ENCODE data around the gene IGLL5. TPM values are rescaled to one million over a fixed set of nuclear protein-coding genes. Genes with fewer than 3 reads are reported as not detected.

The IGLL5 gene
- polyA plus RNA-seq (2013) = not detected in 2 replicates

DNA sequence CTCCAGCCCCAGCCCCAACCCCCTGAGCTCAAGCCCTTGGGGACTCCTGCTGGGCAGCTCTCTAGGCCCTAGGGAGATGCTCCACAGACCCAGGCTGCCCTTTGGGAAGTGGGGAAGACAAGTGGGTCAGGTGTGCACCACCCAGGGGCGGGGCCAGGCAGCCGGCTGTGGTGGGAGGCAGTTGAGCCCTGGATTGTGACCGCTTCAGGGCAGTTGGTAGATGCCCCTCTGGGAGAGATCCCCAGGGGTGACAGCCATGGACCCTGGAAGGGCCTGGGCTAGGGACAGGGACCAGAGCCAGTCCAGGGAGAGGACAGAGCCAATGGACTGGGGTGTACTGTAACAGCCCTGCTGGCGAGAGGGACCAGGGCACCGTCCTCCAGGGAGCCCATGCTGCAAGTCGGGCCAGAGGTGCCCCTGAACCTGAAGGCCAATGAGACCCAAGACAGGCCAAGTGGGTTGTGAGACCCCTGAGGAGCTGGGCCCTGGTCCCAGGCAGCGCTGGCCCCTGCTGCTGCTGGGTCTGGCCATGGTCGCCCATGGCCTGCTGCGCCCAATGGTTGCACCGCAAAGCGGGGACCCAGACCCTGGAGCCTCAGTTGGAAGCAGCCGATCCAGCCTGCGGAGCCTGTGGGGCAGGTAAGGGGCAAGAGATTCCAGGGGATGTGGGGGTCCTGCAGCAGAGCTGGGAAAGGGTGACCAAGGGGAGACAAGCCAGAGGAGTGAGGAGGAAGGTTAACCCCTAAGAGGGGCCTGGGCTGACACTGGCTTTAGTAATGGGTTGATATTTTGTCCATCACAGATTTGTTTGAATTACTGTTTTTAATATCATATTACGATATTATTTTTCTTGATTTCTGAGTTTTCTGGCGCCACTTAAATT, at the start of gene IGLL5:
Gene IGLL5, plus strand, starts transcription at position 196 of the 883 bp plus-strand sequence. Its CDS starts 238 bp downstream, at position 434.
- no peaks in the 10 kb centered on the region for H3K4me1 ChIP-seq (ENCODE audit: control insufficient read depth in 1 of 2, insufficient read depth in 2 of 2, low read length in 2 of 2)
- no peaks in the 10 kb centered on the region for H3K79me1 ChIP-seq (ENCODE audit: low read length)
- H3K79me2 ChIP-seq (ENCODE audit: control insufficient read depth, insufficient read depth, low read length, poor library complexity) = no peaks in the 10 kb centered on the region
- H2AK5ac ChIP-seq (ENCODE audit: low read length) = no peak within 1 kb of the TSS
- no peak within 1 kb of the TSS for H3K23ac ChIP-seq (ENCODE audit: low read length)
- H3K27me3 ChIP-seq (ENCODE audit: insufficient read depth, low read length) = no peaks in the 10 kb centered on the region
- H3K36me3 ChIP-seq (ENCODE audit: control insufficient read depth in 1 of 2, insufficient read depth in 2 of 2, low read length in 2 of 2) = no peaks in the 10 kb centered on the region
- H3K9me3 ChIP-seq (ENCODE audit: insufficient read depth, low read depth, low read length) = no peaks in the 10 kb centered on the region
- no peak within 1 kb of the TSS for H3K4me2 ChIP-seq (ENCODE audit: low read length)
- no CpG with 5 or more reads among the region's 15 CpGs for WGBS (ENCODE audit: extremely low coverage, insufficient coverage, insufficient read length)
- H3K9ac ChIP-seq (ENCODE audit: low read length) = no peak within 1 kb of the TSS
- H4K91ac ChIP-seq (ENCODE audit: low read depth, low read length) = no peak within 1 kb of the TSS
- H2AFZ ChIP-seq (ENCODE audit: insufficient read depth, low read length, poor library complexity) = no peak within 1 kb of the TSS
- no peak within 1 kb of the TSS for H3K4ac ChIP-seq (ENCODE audit: low read depth, low read length)
- no peak within 1 kb of the TSS for H2BK5ac ChIP-seq (ENCODE audit: low read depth, low read length, poor library complexity)
- H3K4me3 ChIP-seq (ENCODE audit: low read depth, low read length) = peak within 1 kb of the TSS; percentile 23
- no peak within 1 kb of the TSS for H2BK120ac ChIP-seq (ENCODE audit: insufficient read depth, low read length, poor library complexity)
- no peak for DNase-seq
- no peak within 1 kb of the TSS for H3K14ac ChIP-seq (ENCODE audit: low read length)
- H4K12ac ChIP-seq (ENCODE audit: low read depth, low read length) = no peak within 1 kb of the TSS
- no peak within 1 kb of the TSS for H2BK12ac ChIP-seq (ENCODE audit: low read length)
- no peak within 1 kb of the TSS for H4K8ac ChIP-seq (ENCODE audit: low read depth, low read length)
- no peak within 1 kb of the TSS for H3K18ac ChIP-seq (ENCODE audit: low read length)
- H3K27ac ChIP-seq (ENCODE audit: low read depth, low read length) = no peak within 1 kb of the TSS

DNA sequence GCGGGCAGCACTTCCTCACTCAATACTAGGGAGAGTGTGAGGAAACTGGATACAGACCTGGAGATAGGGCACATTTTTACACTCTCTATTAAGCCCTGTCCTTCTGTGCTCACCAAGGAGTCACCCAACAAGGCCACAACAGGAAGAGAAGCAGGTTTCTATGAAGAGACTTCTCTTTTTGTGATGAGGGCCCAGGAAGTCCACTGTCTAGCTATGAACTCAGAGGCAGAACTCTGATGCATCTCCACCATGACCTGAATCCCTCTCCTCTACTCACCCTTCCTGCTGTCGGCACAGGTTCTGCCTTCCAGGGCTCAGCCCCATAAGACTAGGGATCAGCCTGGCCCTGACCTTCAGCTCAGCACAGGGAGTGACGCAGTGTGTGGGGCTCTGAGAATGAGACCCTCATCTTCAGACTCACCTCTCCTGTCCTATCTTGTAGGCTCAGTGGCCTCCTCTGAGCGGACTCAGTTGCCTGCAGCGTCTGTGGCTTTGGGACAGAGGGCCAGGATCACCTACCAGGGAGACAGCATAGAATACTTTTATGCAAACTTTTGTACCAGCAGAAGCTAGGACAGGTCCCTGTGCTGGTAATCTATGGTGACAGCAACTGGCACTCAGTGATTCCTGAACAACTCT, 49.3 kb upstream of the IGLL5 start:
- no peak overlapping the region for H3K23ac ChIP-seq (ENCODE audit: low read length)
- H3K9ac ChIP-seq (ENCODE audit: low read length) = no peak overlapping the region
- H3K4me3 ChIP-seq (ENCODE audit: low read depth, low read length) = no peak overlapping the region
- H3K18ac ChIP-seq (ENCODE audit: low read length) = no peak overlapping the region
- no CpG with 5 or more reads among the region's 5 CpGs for WGBS (ENCODE audit: extremely low coverage, insufficient coverage, insufficient read length)
- no peak overlapping the region for H2BK120ac ChIP-seq (ENCODE audit: insufficient read depth, low read length, poor library complexity)
- no peak overlapping the region for H3K4ac ChIP-seq (ENCODE audit: low read depth, low read length)
- no peak overlapping the region for H3K4me2 ChIP-seq (ENCODE audit: low read length)
- H4K12ac ChIP-seq (ENCODE audit: low read depth, low read length) = no peak overlapping the region
- H3K27me3 ChIP-seq (ENCODE audit: insufficient read depth, low read length) = no peaks in the 10 kb centered on the region
- no peaks in the 10 kb centered on the region for H3K79me1 ChIP-seq (ENCODE audit: low read length)
- H3K14ac ChIP-seq (ENCODE audit: low read length) = no peak overlapping the region
- no peak overlapping the region for H2BK12ac ChIP-seq (ENCODE audit: low read length)
- H4K91ac ChIP-seq (ENCODE audit: low read depth, low read length) = no peak overlapping the region
- H3K36me3 ChIP-seq (ENCODE audit: control insufficient read depth in 1 of 2, insufficient read depth in 2 of 2, low read length in 2 of 2) = no peaks in the 10 kb centered on the region
- H3K79me2 ChIP-seq (ENCODE audit: control insufficient read depth, insufficient read depth, low read length, poor library complexity) = no peaks in the 10 kb centered on the region
- peaks cover 12% of the 10 kb centered on the region for H3K9me3 ChIP-seq (ENCODE audit: insufficient read depth, low read depth, low read length)
- no peak overlapping the region for H4K8ac ChIP-seq (ENCODE audit: low read depth, low read length)
- H2AK5ac ChIP-seq (ENCODE audit: low read length) = no peak overlapping the region
- H3K27ac ChIP-seq (ENCODE audit: low read depth, low read length) = no peak overlapping the region
- H2BK5ac ChIP-seq (ENCODE audit: low read depth, low read length, poor library complexity) = no peak overlapping the region
- H3K4me1 ChIP-seq (ENCODE audit: control insufficient read depth in 1 of 2, insufficient read depth in 2 of 2, low read length in 2 of 2) = no peaks in the 10 kb centered on the region
- no peak for DNase-seq
- no peak overlapping the region for H2AFZ ChIP-seq (ENCODE audit: insufficient read depth, low read length, poor library complexity)

DNA sequence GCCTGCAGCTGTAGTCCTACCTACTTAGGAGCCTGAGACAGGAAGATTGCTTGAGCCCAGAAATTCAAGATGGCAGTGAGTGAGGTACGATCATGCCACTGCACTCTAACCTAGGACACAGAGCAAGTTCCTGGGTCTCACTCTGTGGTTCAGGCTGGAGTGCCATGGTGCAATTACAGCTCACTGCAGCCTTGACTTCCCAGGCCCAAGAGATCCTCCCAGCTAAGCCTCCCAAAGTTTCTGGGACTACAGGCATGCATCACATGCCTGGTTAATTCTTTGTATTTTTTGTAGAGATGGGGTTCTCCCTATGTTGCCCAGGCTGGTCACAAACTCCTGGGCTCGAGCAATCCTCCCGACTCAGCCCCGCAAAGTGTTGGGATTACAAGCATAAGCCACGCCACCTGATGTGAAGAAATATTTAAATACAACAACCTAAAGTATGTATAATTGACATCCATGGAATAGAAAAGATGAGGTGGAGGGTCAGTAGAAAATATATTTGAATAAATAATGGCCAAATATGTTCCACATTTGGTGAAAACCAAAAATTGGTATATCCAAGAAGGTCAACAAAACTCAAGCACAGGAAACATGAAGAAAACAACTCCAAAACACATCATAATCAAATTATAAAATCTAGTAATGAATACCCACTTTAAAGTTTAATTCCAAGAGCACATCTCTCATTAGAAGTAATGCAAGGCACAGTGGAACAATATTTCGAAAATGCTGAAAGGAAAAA, 47.9 kb upstream of the IGLL5 start:
- H3K79me1 ChIP-seq (ENCODE audit: low read length) = no peaks in the 10 kb centered on the region
- no peak overlapping the region for H3K4me2 ChIP-seq (ENCODE audit: low read length)
- no peak overlapping the region for H3K4ac ChIP-seq (ENCODE audit: low read depth, low read length)
- no peaks in the 10 kb centered on the region for H3K27me3 ChIP-seq (ENCODE audit: insufficient read depth, low read length)
- H3K14ac ChIP-seq (ENCODE audit: low read length) = no peak overlapping the region
- no peak overlapping the region for H3K27ac ChIP-seq (ENCODE audit: low read depth, low read length)
- H2BK12ac ChIP-seq (ENCODE audit: low read length) = no peak overlapping the region
- H3K9me3 ChIP-seq (ENCODE audit: insufficient read depth, low read depth, low read length) = peaks cover 9% of the 10 kb centered on the region
- no peak overlapping the region for H3K9ac ChIP-seq (ENCODE audit: low read length)
- H4K91ac ChIP-seq (ENCODE audit: low read depth, low read length) = no peak overlapping the region
- H3K36me3 ChIP-seq (ENCODE audit: control insufficient read depth in 1 of 2, insufficient read depth in 2 of 2, low read length in 2 of 2) = no peaks in the 10 kb centered on the region
- no peak for DNase-seq
- H2BK120ac ChIP-seq (ENCODE audit: insufficient read depth, low read length, poor library complexity) = no peak overlapping the region
- H2AFZ ChIP-seq (ENCODE audit: insufficient read depth, low read length, poor library complexity) = no peak overlapping the region
- no peak overlapping the region for H3K4me3 ChIP-seq (ENCODE audit: low read depth, low read length)
- H4K12ac ChIP-seq (ENCODE audit: low read depth, low read length) = no peak overlapping the region
- WGBS (ENCODE audit: extremely low coverage, insufficient coverage, insufficient read length) = no CpG with 5 or more reads among the region's 6 CpGs
- no peak overlapping the region for H2BK5ac ChIP-seq (ENCODE audit: low read depth, low read length, poor library complexity)
- no peak overlapping the region for H2AK5ac ChIP-seq (ENCODE audit: low read length)
- no peaks in the 10 kb centered on the region for H3K79me2 ChIP-seq (ENCODE audit: control insufficient read depth, insufficient read depth, low read length, poor library complexity)
- no peak overlapping the region for H3K23ac ChIP-seq (ENCODE audit: low read length)
- H3K18ac ChIP-seq (ENCODE audit: low read length) = no peak overlapping the region
- H4K8ac ChIP-seq (ENCODE audit: low read depth, low read length) = no peak overlapping the region
- H3K4me1 ChIP-seq (ENCODE audit: control insufficient read depth in 1 of 2, insufficient read depth in 2 of 2, low read length in 2 of 2) = no peaks in the 10 kb centered on the region

DNA sequence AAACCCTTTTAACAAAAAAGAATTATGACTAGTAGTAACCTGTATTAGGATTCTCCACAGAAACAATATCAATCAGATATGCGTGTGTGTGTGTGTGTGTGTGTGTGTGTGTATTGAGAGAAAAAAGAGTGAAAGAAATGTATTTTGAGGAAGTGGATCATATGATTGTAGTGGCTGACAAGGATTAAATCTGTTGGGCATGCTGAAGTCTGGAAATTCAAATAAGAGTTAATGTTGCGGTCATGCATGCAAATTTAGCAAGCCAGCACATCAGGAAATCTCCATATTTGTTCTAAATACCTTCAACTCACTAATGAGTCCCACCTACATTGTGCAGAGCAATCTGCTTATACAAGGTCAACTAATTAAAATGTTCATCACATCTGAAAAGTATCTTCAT, 46.8 kb upstream of the IGLL5 start:
- no peak overlapping the region for H2BK120ac ChIP-seq (ENCODE audit: insufficient read depth, low read length, poor library complexity)
- H3K4me1 ChIP-seq (ENCODE audit: control insufficient read depth in 1 of 2, insufficient read depth in 2 of 2, low read length in 2 of 2) = no peaks in the 10 kb centered on the region
- H3K27me3 ChIP-seq (ENCODE audit: insufficient read depth, low read length) = no peaks in the 10 kb centered on the region
- H3K27ac ChIP-seq (ENCODE audit: low read depth, low read length) = no peak overlapping the region
- no peaks in the 10 kb centered on the region for H3K79me1 ChIP-seq (ENCODE audit: low read length)
- H3K9me3 ChIP-seq (ENCODE audit: insufficient read depth, low read depth, low read length) = peaks cover 8% of the 10 kb centered on the region
- H2BK12ac ChIP-seq (ENCODE audit: low read length) = no peak overlapping the region
- H3K79me2 ChIP-seq (ENCODE audit: control insufficient read depth, insufficient read depth, low read length, poor library complexity) = no peaks in the 10 kb centered on the region
- H2AFZ ChIP-seq (ENCODE audit: insufficient read depth, low read length, poor library complexity) = no peak overlapping the region
- no peak overlapping the region for H4K12ac ChIP-seq (ENCODE audit: low read depth, low read length)
- no peak overlapping the region for H3K4ac ChIP-seq (ENCODE audit: low read depth, low read length)
- no peak for DNase-seq
- no peak overlapping the region for H3K9ac ChIP-seq (ENCODE audit: low read length)
- H3K4me2 ChIP-seq (ENCODE audit: low read length) = no peak overlapping the region
- no peak overlapping the region for H3K18ac ChIP-seq (ENCODE audit: low read length)
- H3K14ac ChIP-seq (ENCODE audit: low read length) = no peak overlapping the region
- H4K8ac ChIP-seq (ENCODE audit: low read depth, low read length) = no peak overlapping the region
- no peak overlapping the region for H2AK5ac ChIP-seq (ENCODE audit: low read length)
- H3K36me3 ChIP-seq (ENCODE audit: control insufficient read depth in 1 of 2, insufficient read depth in 2 of 2, low read length in 2 of 2) = no peaks in the 10 kb centered on the region
- WGBS (ENCODE audit: extremely low coverage, insufficient coverage, insufficient read length) = no CpG with 5 or more reads among the region's 2 CpGs
- no peak overlapping the region for H3K4me3 ChIP-seq (ENCODE audit: low read depth, low read length)
- H2BK5ac ChIP-seq (ENCODE audit: low read depth, low read length, poor library complexity) = no peak overlapping the region
- no peak overlapping the region for H4K91ac ChIP-seq (ENCODE audit: low read depth, low read length)
- H3K23ac ChIP-seq (ENCODE audit: low read length) = no peak overlapping the region

Data from trophoblast cell (in vitro differentiated cells and primary cell).